HG03442 (cell line): ENCODE measurements around the gene ZFYVE1.

ENCODE experiments used
- ATAC-seq: cut with Tn5 transposase; IDR thresholded peaks from one replicate; pipeline ENCODE4 v1.9.1; 2021; ENCODE audit warnings: mild to moderate bottlenecking, moderate library complexity; ENCODE audit not compliant: unreplicated experiment

Gene ZFYVE1

DNA sequence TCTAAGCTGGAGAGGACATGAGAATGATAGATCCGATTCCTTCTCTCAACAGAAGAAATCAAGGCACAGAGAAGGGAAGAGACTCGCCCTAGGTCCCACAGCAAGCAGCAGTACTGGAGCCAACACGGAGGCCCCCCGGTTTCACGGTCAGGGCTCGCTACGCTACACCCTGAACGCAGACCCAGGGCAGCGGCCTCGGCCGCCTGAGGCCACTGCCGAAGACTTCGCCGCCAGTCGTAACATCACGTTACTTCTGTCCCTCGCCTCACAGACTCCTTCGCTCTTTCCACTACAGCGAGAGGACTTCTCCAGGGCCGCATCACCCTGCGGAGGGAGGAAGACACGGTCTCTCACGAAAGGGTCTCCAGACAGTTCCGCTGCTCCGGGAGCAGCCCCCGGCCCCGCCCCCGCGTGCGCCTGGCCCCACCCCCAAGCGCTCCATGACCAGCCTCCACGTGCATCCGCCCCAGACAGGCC lies 101.1 kb downstream of the ZFYVE1 start:
- ATAC-seq, result peak; percentile 4

DNA sequence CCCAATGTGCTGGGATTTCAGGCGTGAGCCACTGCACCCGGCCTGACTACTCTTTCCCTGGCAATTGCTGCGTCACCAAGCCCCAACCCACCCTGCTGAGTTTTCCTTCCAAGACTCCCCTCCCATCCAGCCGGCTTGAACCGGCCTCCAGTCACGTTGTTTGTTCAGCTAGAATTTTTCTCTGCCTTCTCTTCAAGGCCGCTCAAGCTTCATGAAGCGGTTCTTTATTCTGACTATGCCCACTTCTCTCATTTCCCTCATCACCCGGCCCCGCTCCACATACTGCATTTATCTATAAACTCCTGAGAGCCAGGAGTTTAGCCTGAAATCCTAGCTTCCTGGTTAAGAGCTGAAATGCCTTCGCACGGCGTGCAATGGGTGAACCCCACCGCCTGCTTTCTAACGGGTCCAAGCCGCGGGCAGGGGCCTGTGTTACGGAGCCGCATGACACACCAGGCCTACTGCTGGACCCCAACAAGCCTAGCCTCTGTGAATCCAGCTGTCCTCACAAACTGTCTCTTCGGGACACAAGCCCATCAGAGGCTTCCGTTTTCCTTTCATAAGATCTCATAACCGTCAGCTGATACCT lies 101.6 kb downstream of the ZFYVE1 start:
- no peak for ATAC-seq

DNA sequence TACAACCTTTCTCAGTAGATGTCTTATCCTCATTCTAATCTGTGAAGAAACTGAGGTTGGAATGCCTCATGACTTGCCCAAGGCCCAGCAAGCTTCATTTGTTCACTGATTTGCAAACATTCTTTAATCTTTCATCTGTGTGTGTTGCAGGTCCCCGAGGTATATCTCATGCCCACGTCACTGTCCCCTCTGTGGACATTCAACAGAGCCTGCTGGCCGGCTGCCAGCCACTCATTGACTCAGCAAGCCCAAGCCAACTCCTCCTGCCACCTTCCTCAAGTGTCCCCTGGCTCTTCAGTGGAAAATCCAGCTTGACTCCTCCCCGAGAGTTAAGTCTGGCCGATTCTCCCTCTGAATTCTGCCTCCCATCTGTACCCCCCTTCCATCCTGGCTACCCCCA lies 102.6 kb downstream of the ZFYVE1 start:
- ATAC-seq, result no peak

DNA sequence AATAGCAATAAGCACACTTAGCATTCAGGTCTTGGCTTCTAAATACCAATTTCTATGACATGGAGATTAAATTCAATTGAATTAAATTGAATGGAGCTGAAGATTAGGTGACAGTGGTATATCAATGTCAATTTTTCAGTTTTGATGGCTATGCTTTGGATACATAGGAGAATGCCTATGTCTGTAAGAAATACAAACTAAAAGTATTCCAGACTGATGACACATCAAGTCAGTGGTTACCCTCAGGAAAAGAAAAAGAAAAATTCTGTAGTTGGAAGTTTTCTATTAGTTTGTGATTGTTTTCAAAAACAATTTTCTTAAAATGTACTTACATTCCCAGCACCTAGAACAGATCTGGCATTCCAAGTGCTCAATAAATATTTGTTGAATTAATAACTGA lies 105.5 kb downstream of the ZFYVE1 start:
- ATAC-seq, result no peak

DNA sequence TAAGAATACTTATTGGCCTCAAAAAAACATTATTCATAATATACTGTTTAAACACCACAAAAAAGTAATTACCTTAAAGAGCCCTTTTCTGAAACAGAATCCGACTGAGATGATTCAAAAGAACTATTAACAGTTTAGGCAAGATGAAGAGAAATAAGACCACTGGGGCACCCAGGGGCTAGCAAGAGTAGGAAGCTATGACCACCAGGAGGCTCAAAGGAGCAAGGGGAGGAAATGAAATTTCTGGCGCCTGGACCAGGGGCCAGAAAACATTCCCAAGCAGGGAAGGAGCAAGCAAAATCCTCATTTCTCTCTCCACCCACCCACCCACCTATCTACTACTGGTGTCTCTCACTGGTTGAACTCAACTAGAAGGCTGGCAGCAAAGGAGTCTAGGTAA lies 106.9 kb downstream of the ZFYVE1 start:
- no peak for ATAC-seq
